ENCODE results near the gene RNF146. TPM values are rescaled to one million over a fixed set of nuclear protein-coding genes. Genes with fewer than 3 reads are reported as not detected.
A peak's percentile ranks its signal among the peaks of the same experiment; 100 is the strongest.

RNF146 gene
- total and polyA plus RNA-seq, 9 of the 15 experiments (the other 6 are each of a cell fraction or from before 2014, with no cell fraction given), result 8.4 to 30.5 (median 17.5) TPM

- TF ChIP-seq HINFP (tag; conservative IDR thresholded peaks at IDR 0.05; ENCODE audit: low read depth) (no peak), SMAD3 (CRISPR knock-in tag; conservative IDR thresholded peaks at IDR 0.05) (no peak), ZBTB8A (IDR thresholded peaks at IDR 0.05; ENCODE audit: partially characterized antibody) (no peak), ZNF431 (CRISPR knock-in tag; IDR thresholded peaks at IDR 0.05) (0 out of 2 replicates have a peak, but pooled peaks have one; percentile 3), STAT5B (CRISPR knock-in tag; IDR thresholded peaks at IDR 0.05) (no peak), ZNF668 (CRISPR knock-in tag; IDR thresholded peaks at IDR 0.05) (no peak), ZNF436 (CRISPR knock-in tag; IDR thresholded peaks at IDR 0.05) (no peak), NR1H2 (CRISPR knock-in tag; IDR thresholded peaks at IDR 0.05) (no peak), TEAD1 (CRISPR knock-in tag; IDR thresholded peaks at IDR 0.05) (no peak), KHSRP (IDR thresholded peaks at IDR 0.05) (no peak), ZNF77 (CRISPR knock-in tag; IDR thresholded peaks at IDR 0.05) (no peak), PHF20 (IDR thresholded peaks at IDR 0.05; ENCODE audit: partially characterized antibody) (no peak), XRCC4 (IDR thresholded peaks at IDR 0.05; ENCODE audit: extremely low read depth, insufficient read depth, insufficient read length) (no peak), HBP1 (CRISPR knock-in tag; IDR thresholded peaks at IDR 0.05) (no peak), PHB (CRISPR knock-in tag; IDR thresholded peaks at IDR 0.05) (no peak), ZNF766 (CRISPR knock-in tag; conservative IDR thresholded peaks at IDR 0.05) (peak; percentile 68), NONO (IDR thresholded peaks at IDR 0.05; ENCODE audit: low read depth in 2 of 2, low read length in 1 of 2) (peak in 1 of 2 experiments; percentile 42; a peak in 1 of 4 replicates), PREB (CRISPR knock-in tag; IDR thresholded peaks at IDR 0.05) (peak; percentile 69; the same call in 1 of the 2 replicates)
- TF ChIP-seq, protein P1, sequence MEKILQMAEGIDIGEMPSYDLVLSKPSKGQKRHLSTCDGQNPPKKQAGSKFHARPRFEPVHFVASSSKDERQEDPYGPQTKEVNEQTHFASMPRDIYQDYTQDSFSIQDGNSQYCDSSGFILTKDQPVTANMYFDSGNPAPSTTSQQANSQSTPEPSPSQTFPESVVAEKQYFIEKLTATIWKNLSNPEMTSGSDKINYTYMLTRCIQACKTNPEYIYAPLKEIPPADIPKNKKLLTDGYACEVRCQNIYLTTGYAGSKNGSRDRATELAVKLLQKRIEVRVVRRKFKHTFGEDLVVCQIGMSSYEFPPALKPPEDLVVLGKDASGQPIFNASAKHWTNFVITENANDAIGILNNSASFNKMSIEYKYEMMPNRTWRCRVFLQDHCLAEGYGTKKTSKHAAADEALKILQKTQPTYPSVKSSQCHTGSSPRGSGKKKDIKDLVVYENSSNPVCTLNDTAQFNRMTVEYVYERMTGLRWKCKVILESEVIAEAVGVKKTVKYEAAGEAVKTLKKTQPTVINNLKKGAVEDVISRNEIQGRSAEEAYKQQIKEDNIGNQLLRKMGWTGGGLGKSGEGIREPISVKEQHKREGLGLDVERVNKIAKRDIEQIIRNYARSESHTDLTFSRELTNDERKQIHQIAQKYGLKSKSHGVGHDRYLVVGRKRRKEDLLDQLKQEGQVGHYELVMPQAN (IDR thresholded peaks at IDR 0.05; ENCODE audit: borderline replicate concordance), result no peak
- TF ChIP-seq, protein P2, sequence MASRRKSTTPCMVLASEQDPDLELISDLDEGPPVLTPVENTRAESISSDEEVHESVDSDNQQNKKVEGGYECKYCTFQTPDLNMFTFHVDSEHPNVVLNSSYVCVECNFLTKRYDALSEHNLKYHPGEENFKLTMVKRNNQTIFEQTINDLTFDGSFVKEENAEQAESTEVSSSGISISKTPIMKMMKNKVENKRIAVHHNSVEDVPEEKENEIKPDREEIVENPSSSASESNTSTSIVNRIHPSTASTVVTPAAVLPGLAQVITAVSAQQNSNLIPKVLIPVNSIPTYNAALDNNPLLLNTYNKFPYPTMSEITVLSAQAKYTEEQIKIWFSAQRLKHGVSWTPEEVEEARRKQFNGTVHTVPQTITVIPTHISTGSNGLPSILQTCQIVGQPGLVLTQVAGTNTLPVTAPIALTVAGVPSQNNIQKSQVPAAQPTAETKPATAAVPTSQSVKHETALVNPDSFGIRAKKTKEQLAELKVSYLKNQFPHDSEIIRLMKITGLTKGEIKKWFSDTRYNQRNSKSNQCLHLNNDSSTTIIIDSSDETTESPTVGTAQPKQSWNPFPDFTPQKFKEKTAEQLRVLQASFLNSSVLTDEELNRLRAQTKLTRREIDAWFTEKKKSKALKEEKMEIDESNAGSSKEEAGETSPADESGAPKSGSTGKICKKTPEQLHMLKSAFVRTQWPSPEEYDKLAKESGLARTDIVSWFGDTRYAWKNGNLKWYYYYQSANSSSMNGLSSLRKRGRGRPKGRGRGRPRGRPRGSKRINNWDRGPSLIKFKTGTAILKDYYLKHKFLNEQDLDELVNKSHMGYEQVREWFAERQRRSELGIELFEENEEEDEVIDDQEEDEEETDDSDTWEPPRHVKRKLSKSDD (conservative IDR thresholded peaks at IDR 0.05; ENCODE audit: low read length), result no peak
Observed at GRCh38 chr6:127266178-127266891, at the start of gene RNF146 (continued).
